GM18867 (cell line): ENCODE measurements around the gene GHRL.
"Not testable (repeated sequence)": the region's sequence is repeated elsewhere in the genome, so short reads cannot be mapped to it uniquely, and the experiment has no call there.

ENCODE experiments used
- ATAC-seq: cut with Tn5 transposase; IDR thresholded peaks from one replicate; pipeline ENCODE4 v1.9.1; 2021; ENCODE audit warnings: mild to moderate bottlenecking, moderate library complexity; ENCODE audit not compliant: unreplicated experiment

Gene GHRL

GRCh38 chr3:10278501-10278900, 14.2 kb downstream of the GHRL start:
- ATAC-seq, result no peak

GRCh38 chr3:10277115-10277625, 15.6 kb downstream of the GHRL start:
- no peak for ATAC-seq

- ATAC-seq, result no peak
Measured at GRCh38 chr3:10274601-10275000, 18.1 kb downstream of the GHRL start.

- ATAC-seq, result no peak
Measured at GRCh38 chr3:10273702-10274305, 18.9 kb downstream of the GHRL start.

- no peak for ATAC-seq
Measured at GRCh38 chr3:10272977-10273376, 19.8 kb downstream of the GHRL start.

GRCh38 chr3:10272476-10272875, 20.3 kb downstream of the GHRL start:
- not testable (repeated sequence) for ATAC-seq

GRCh38 chr3:10269443-10269842, 23.3 kb downstream of the GHRL start:
- no peak for ATAC-seq

- no peak for ATAC-seq
Measured at GRCh38 chr3:10268930-10269329, 23.8 kb downstream of the GHRL start.

- ATAC-seq, result no peak
Measured at GRCh38 chr3:10268116-10268515, 24.6 kb downstream of the GHRL start.

GRCh38 chr3:10266936-10267335, 25.8 kb downstream of the GHRL start:
- ATAC-seq, result not testable (repeated sequence)

GRCh38 chr3:10265833-10266232, 26.9 kb downstream of the GHRL start:
- ATAC-seq, result no peak

GRCh38 chr3:10263646-10264363, 28.9 kb downstream of the GHRL start:
- no peak for ATAC-seq

GRCh38 chr3:10262027-10262426, 30.7 kb downstream of the GHRL start:
- no peak for ATAC-seq

GRCh38 chr3:10260211-10260701, 32.5 kb downstream of the GHRL start:
- no peak for ATAC-seq

GRCh38 chr3:10259798-10260197, 32.9 kb downstream of the GHRL start:
- no peak for ATAC-seq

GRCh38 chr3:10259036-10259435, 33.7 kb downstream of the GHRL start:
- no peak for ATAC-seq

- no peak for ATAC-seq
Measured at GRCh38 chr3:10255835-10256234, 36.9 kb downstream of the GHRL start.

GRCh38 chr3:10253731-10254130, 39.0 kb downstream of the GHRL start:
- ATAC-seq, result no peak

- no peak for ATAC-seq
Measured at GRCh38 chr3:10251006-10251405, 41.7 kb downstream of the GHRL start.

- no peak for ATAC-seq
Measured at GRCh38 chr3:10249833-10250232, 42.9 kb downstream of the GHRL start.

GRCh38 chr3:10248984-10249748, 43.6 kb downstream of the GHRL start:
- no peak for ATAC-seq
